NCI-H2081 (cell line): ENCODE measurements around the gene BTRC.
"Not testable (repeated sequence)": the region's sequence is repeated elsewhere in the genome, so short reads cannot be mapped to it uniquely, and the experiment has no call there.

ENCODE experiments used
- DNase-seq, 2 experiments: peaks; one replicate each; lab custom pipeline; 2025; lab: John Stamatoyannopoulos, UW

Gene BTRC

GRCh38 chr10:101386659-101387259 is 32.8 kb downstream of the BTRC start:
- DNase-seq: no peak

GRCh38 chr10:101388676-101389276 is 34.8 kb downstream of the BTRC start:
- no peak for DNase-seq

GRCh38 chr10:101389532-101389931 is 35.6 kb downstream of the BTRC start:
- not testable (repeated sequence) for DNase-seq

- DNase-seq: no peak
Observed at GRCh38 chr10:101389986-101390531, 36.1 kb downstream of the BTRC start.

- no peak for DNase-seq
Observed at GRCh38 chr10:101393378-101393777, 39.4 kb downstream of the BTRC start.

GRCh38 chr10:101394524-101395133 is 40.7 kb downstream of the BTRC start:
- DNase-seq: no peak

GRCh38 chr10:101397140-101397539 is 43.2 kb downstream of the BTRC start:
- peak; percentile 26 to 49 for DNase-seq

- DNase-seq: no peak
Observed at GRCh38 chr10:101400585-101400984, 46.6 kb downstream of the BTRC start.

GRCh38 chr10:101402711-101403110 is 48.7 kb downstream of the BTRC start:
- DNase-seq: no peak

- DNase-seq: no peak
Observed at GRCh38 chr10:101403161-101403560, 49.2 kb downstream of the BTRC start.

GRCh38 chr10:101405001-101405400 is 51.0 kb downstream of the BTRC start:
- DNase-seq: no peak

GRCh38 chr10:101411598-101411997 is 57.6 kb downstream of the BTRC start:
- DNase-seq: no peak

GRCh38 chr10:101414034-101414433 is 60.1 kb downstream of the BTRC start:
- no peak for DNase-seq

GRCh38 chr10:101415884-101416283 is 61.9 kb downstream of the BTRC start:
- DNase-seq: no peak

- DNase-seq: not testable (repeated sequence)
Observed at GRCh38 chr10:101421967-101422366, 68.0 kb downstream of the BTRC start.

GRCh38 chr10:101425535-101425934 is 71.6 kb downstream of the BTRC start:
- no peak for DNase-seq

- DNase-seq: no peak
Observed at GRCh38 chr10:101428036-101428435, 74.1 kb downstream of the BTRC start.

- DNase-seq: no peak
Observed at GRCh38 chr10:101429423-101429822, 75.5 kb downstream of the BTRC start.

GRCh38 chr10:101436302-101436701 is 82.3 kb downstream of the BTRC start:
- no peak for DNase-seq

- DNase-seq: peak in 1 of 2 experiments; percentile 50
Observed at GRCh38 chr10:101438881-101439391, 85.0 kb downstream of the BTRC start.

GRCh38 chr10:101441541-101442455 is 87.8 kb downstream of the BTRC start:
- peak in 1 of 2 experiments; percentile 79 for DNase-seq

GRCh38 chr10:101442456-101442800 is 88.5 kb downstream of the BTRC start:
- no peak for DNase-seq
